Stomach (tissue), 4 donors: ENCODE results near the gene NRP2.

Experiments
- EP300 ChIP-seq: sonication (generic); formaldehyde crosslinking; IDR thresholded peaks from one replicate; pipeline ENCODE4 v1.6.1; 2017; ENCODE audit warnings: antibody characterized with exemption
- TF ChIP-seq, protein P1 (sequence below), 7 experiments: fragments of 450-650 bp in 4 of 7; fragments of 200-600 bp in 3 of 7; sonication (generic) in 3 of 7; IDR thresholded peaks; one replicate each; pipeline ENCODE4 v1.5.1; 2016 to 2019; ENCODE audit warnings: antibody characterized with exemption in 7 of 7, control low read depth in 2 of 7, mild to moderate bottlenecking in 1 of 7

DNA sequence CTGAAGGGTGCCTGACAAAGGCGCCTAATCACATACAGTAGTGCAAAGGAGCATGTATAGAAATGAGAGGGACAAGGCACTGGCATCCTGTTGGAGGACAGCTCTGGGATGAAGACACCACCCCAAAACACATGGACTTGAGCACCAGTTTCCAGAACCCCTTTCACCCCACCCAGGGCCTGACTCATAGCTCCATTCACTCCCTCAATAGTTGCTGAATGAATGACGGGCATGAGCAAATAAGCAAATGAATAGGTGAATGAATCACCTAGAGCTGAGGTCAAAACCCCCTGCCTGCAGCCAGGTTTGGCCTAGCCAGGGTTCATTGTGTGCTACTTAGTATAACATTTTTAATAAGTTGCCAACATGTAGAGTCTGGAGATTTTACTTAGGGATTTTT lies 66.3 kb downstream of the NRP2 start:
- TF ChIP-seq EP300: no peak
- TF ChIP-seq, protein P1, sequence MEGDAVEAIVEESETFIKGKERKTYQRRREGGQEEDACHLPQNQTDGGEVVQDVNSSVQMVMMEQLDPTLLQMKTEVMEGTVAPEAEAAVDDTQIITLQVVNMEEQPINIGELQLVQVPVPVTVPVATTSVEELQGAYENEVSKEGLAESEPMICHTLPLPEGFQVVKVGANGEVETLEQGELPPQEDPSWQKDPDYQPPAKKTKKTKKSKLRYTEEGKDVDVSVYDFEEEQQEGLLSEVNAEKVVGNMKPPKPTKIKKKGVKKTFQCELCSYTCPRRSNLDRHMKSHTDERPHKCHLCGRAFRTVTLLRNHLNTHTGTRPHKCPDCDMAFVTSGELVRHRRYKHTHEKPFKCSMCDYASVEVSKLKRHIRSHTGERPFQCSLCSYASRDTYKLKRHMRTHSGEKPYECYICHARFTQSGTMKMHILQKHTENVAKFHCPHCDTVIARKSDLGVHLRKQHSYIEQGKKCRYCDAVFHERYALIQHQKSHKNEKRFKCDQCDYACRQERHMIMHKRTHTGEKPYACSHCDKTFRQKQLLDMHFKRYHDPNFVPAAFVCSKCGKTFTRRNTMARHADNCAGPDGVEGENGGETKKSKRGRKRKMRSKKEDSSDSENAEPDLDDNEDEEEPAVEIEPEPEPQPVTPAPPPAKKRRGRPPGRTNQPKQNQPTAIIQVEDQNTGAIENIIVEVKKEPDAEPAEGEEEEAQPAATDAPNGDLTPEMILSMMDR (IDR thresholded peaks at IDR 0.05): no peak
